Measurements from ENCODE around the gene KATNIP. TPM values are rescaled to one million over a fixed set of nuclear protein-coding genes. Genes with fewer than 3 reads are reported as not detected.

KATNIP gene
- total and polyA plus RNA-seq, 9 of the 15 experiments (the other 6 are each of a cell fraction or from before 2014, with no cell fraction given) = 1.7 to 13.2 (median 8.0) TPM

GRCh38 chr16:27547134-27547533, 2.8 kb upstream of the KATNIP start:
- intact Hi-C loops (cut with micrococcal nuclease) (no loop called here), in situ Hi-C loops (cut with MboI) (no loop called here)
- ATAC-seq (peak; percentile 48), DNase-seq (ENCODE audit: extremely low read depth in 1 of 4, low spot score in 3 of 4) (peak; percentile 64 to 79 (median 68)), FAIRE-seq (peak; percentile 92)
- CTCF ChIA-PET (ENCODE audit: low intra/inter-chr PET ratio) = no interaction called here
- Histone ChIP-seq H3K4me2 (ENCODE audit: insufficient read depth, low read length) (peak overlapping the region; percentile 21; the same call in 1 of the 2 replicates), H3K9me3 (replicated peaks; ENCODE audit: control insufficient read depth, insufficient read depth, low read depth, low read length) (no peaks in the 10 kb centered on the region), H3K4me1 (replicated peaks in 1 of 2; ENCODE audit: control insufficient read depth in 2 of 2, insufficient read depth in 2 of 2, low read length in 2 of 2) (peaks cover 21 to 23% of the 10 kb centered on the region in 2 experiments), H3K79me2 (ENCODE audit: control insufficient read depth, insufficient read depth, low read length) (peaks cover 40% of the 10 kb centered on the region), H3K36me3 (ENCODE audit: control insufficient read depth, insufficient read depth, low read length) (peaks cover 44% of the 10 kb centered on the region), H3K9ac (ENCODE audit: insufficient read depth in 1 of 2, low read depth in 2 of 2, low read length in 2 of 2) (no peak overlapping the region), H4K20me1 (replicated peaks; ENCODE audit: control insufficient read depth, insufficient read depth, low read length) (peaks cover 16% of the 10 kb centered on the region), H3K27me3 (ENCODE audit: control insufficient read depth in 2 of 2, insufficient read depth in 2 of 2, low read length in 2 of 2) (no peaks in the 10 kb centered on the region), H3K27ac (ENCODE audit: extremely low read depth, low read depth, low read length) (0 out of 3 replicates have a peak overlapping the region, but pooled peaks have one; percentile 25), H3K9me1 (ENCODE audit: control insufficient read depth, insufficient read depth, low read length) (no peaks in the 10 kb centered on the region), H2AFZ (ENCODE audit: low read depth, low read length) (no peak overlapping the region), H3K4me3 (no peak overlapping the region)
- BruUV-seq (replicated peaks) = no TSS peak
- 2% methylated on average over 4 of the region's 4 CpGs for WGBS (ENCODE audit: insufficient coverage, low coverage, missing lambda C conversion rate)
- POLR2A ChIA-PET = interaction anchor here (0.7 to 1.4 kb wide), 3 partner anchors 11 to 427 kb away, joined by 3 to 4 read pairs (median 4); no protein-coding TSS in a partner anchor
- TF ChIP-seq HLTF (IDR thresholded peaks at IDR 0.05) (no peak), JUN (IDR thresholded peaks at IDR 0.05; ENCODE audit: borderline replicate concordance, low read depth, low read length) (peak; percentile 80; the same call in 1 of the 2 replicates), JUN (CRISPR knock-in tag; IDR thresholded peaks at IDR 0.05; ENCODE audit: borderline replicate concordance) (no peak), TFAP4 (CRISPR knock-in tag; IDR thresholded peaks at IDR 0.05; ENCODE audit: borderline replicate concordance) (peak; percentile 99), MEIS2 (IDR thresholded peaks at IDR 0.05; ENCODE audit: partially characterized antibody) (peak; percentile 56), ZNF584 (CRISPR knock-in tag; IDR thresholded peaks at IDR 0.05; ENCODE audit: low read depth) (no peak), SMARCA4 (IDR thresholded peaks at IDR 0.05) (peak; percentile 87), EGR1 (conservative IDR thresholded peaks at IDR 0.05) (peak; percentile 57), ATF7 (IDR thresholded peaks at IDR 0.05) (peak; percentile 55; the same call in 1 of the 2 replicates), ZBTB8A (IDR thresholded peaks at IDR 0.05; ENCODE audit: partially characterized antibody) (no peak), TSHZ1 (CRISPR knock-in tag; IDR thresholded peaks at IDR 0.05) (no peak), RNF2 (IDR thresholded peaks at IDR 0.05) (no peak), TGIF2 (CRISPR knock-in tag; IDR thresholded peaks at IDR 0.05) (no peak), CCAR2 (IDR thresholded peaks at IDR 0.05; ENCODE audit: low read depth, low read length) (no peak), FOXM1 (IDR thresholded peaks at IDR 0.05; ENCODE audit: low read depth) (no peak), FOXM1 (CRISPR knock-in tag; IDR thresholded peaks at IDR 0.05; ENCODE audit: low read depth) (no peak), NCOA6 (IDR thresholded peaks at IDR 0.05) (no peak), KDM5B (IDR thresholded peaks at IDR 0.05; ENCODE audit: insufficient replicate concordance, low read depth, low read length) (no peak), ZNF639 (CRISPR knock-in tag; conservative IDR thresholded peaks at IDR 0.05 in 1 of 2, IDR thresholded peaks at IDR 0.05 in 1 of 2) (peak in 1 of 2 experiments; percentile 74; a peak in 2 of 4 replicates)

Measured in K562 (cell line).